H9 (cell line): ENCODE results near the gene PRMT7. TPM values are rescaled to one million over a fixed set of nuclear protein-coding genes. Genes with fewer than 3 reads are reported as not detected.

ENCODE experiments used
- DNase-seq: peaks from one replicate; pipeline ENCODE4 v3.0.0-alpha.2; 2017
- H2AFZ ChIP-seq: one replicate; pipeline ENCODE4 v1.6.1; 2013; ENCODE audit warnings: mild to moderate bottlenecking, low read length, control low read depth, moderate library complexity
- H2AK5ac ChIP-seq: 2 replicates; pipeline ENCODE4 v1.6.1; 2013; ENCODE audit warnings: low read length, control low read depth, mixed read lengths; ENCODE audit not compliant: insufficient read length
- H2BK120ac ChIP-seq: one replicate; pipeline ENCODE4 v1.6.1; 2013; ENCODE audit warnings: low read depth, mild to moderate bottlenecking, low read length, control low read depth, inconsistent platforms; ENCODE audit not compliant: poor library complexity, severe bottlenecking
- H2BK12ac ChIP-seq: 2 replicates; pipeline ENCODE4 v1.6.1; 2013; ENCODE audit warnings: low read length, control low read depth, mixed read lengths, low read depth; ENCODE audit not compliant: insufficient read length
- H2BK15ac ChIP-seq: 2 replicates; pipeline ENCODE4 v1.6.1; 2013; ENCODE audit warnings: low read depth, low read length, control low read depth
- H2BK20ac ChIP-seq: one replicate; pipeline ENCODE4 v1.6.1; 2013; ENCODE audit warnings: low read depth, mild to moderate bottlenecking, low read length, control low read depth, inconsistent platforms; ENCODE audit not compliant: poor library complexity, severe bottlenecking
- H2BK5ac ChIP-seq: 2 replicates; pipeline ENCODE4 v1.6.1; 2013; ENCODE audit warnings: low read length, control low read depth, mixed read lengths; ENCODE audit not compliant: insufficient read length
- H3K14ac ChIP-seq: 2 replicates; pipeline ENCODE4 v1.6.1; 2013; ENCODE audit warnings: low read length, control low read depth; ENCODE audit not compliant: insufficient read depth
- H3K18ac ChIP-seq: 2 replicates; pipeline ENCODE4 v1.6.1; 2013; ENCODE audit warnings: low read depth, mild to moderate bottlenecking, mixed read lengths, low read length, control low read depth; ENCODE audit not compliant: insufficient read length
- H3K23ac ChIP-seq: 2 replicates; pipeline ENCODE4 v1.6.1; 2013; ENCODE audit warnings: low read length, control low read depth, mixed read lengths, low read depth; ENCODE audit not compliant: insufficient read length
- H3K23me2 ChIP-seq: 2 replicates; pipeline ENCODE4 v1.6.1; 2013; ENCODE audit warnings: low read depth, mild to moderate bottlenecking, mixed read lengths, low read length, control low read depth; ENCODE audit not compliant: insufficient read length, poor library complexity, severe bottlenecking
- H3K27ac ChIP-seq: 2 replicates; pipeline ENCODE4 v1.5.1; 2013; ENCODE audit warnings: low read length, control low read depth, mixed read lengths, low read depth; ENCODE audit not compliant: insufficient read length
- H3K27me3 ChIP-seq: 2 replicates; pipeline ENCODE4 v1.6.1; 2013; ENCODE audit warnings: low read length, control low read depth, inconsistent platforms; ENCODE audit not compliant: insufficient read depth
- H3K4ac ChIP-seq: 2 replicates; pipeline ENCODE4 v1.6.1; 2013; ENCODE audit warnings: low read depth, mild to moderate bottlenecking, control low read depth, inconsistent platforms, low read length, moderate library complexity
- H3K4me1 ChIP-seq: 2 replicates; pipeline ENCODE4 v1.6.1; 2013; ENCODE audit warnings: low read length, control low read depth, inconsistent platforms; ENCODE audit not compliant: insufficient read depth
- H3K4me2 ChIP-seq: 2 replicates; pipeline ENCODE4 v1.6.1; 2013; ENCODE audit warnings: low read length, control low read depth, mixed read lengths; ENCODE audit not compliant: insufficient read length, insufficient read depth
- H3K56ac ChIP-seq: 2 replicates; pipeline ENCODE4 v1.6.1; 2013; ENCODE audit warnings: low read depth, mild to moderate bottlenecking, mixed read lengths, low read length, control low read depth; ENCODE audit not compliant: insufficient read length
- H3K79me1 ChIP-seq: 2 replicates; pipeline ENCODE4 v1.6.1; 2013; ENCODE audit warnings: low read depth, mild to moderate bottlenecking, moderate library complexity, low read length, control low read depth, inconsistent platforms; ENCODE audit not compliant: insufficient read depth, poor library complexity, severe bottlenecking
- H3K79me2 ChIP-seq: 2 replicates; pipeline ENCODE4 v1.6.1; 2013; ENCODE audit warnings: low read length, control low read depth, inconsistent platforms; ENCODE audit not compliant: insufficient read depth
- H3K9ac ChIP-seq: 2 replicates; pipeline ENCODE4 v1.6.1; 2013; ENCODE audit warnings: low read length, control low read depth, mixed read lengths; ENCODE audit not compliant: insufficient read length; ENCODE audit errors: extremely low read depth
- H3K9me3 ChIP-seq: one replicate; pipeline ENCODE4 v1.6.1; 2013; ENCODE audit warnings: low read depth, low read length, inconsistent platforms; ENCODE audit not compliant: control insufficient read depth
- H3T11ph ChIP-seq: one replicate; pipeline ENCODE4 v1.6.1; 2013; ENCODE audit warnings: mild to moderate bottlenecking, low read length, control low read depth, inconsistent platforms
- H4K20me1 ChIP-seq: one replicate; pipeline ENCODE4 v1.6.1; 2013; ENCODE audit not compliant: control insufficient read depth, insufficient read length, insufficient read depth
- H4K5ac ChIP-seq: 2 replicates; pipeline ENCODE4 v1.6.1; 2013; ENCODE audit warnings: low read depth, mild to moderate bottlenecking, mixed read lengths, low read length, control low read depth; ENCODE audit not compliant: insufficient read length
- H4K8ac ChIP-seq: replicated peaks from 2 replicates; pipeline ENCODE4 v1.6.1; 2013; ENCODE audit warnings: low read length, control low read depth, mixed read lengths, low read depth; ENCODE audit not compliant: insufficient read length
- H4K91ac ChIP-seq: 2 replicates; pipeline ENCODE4 v1.6.1; 2013; ENCODE audit warnings: low read depth, mild to moderate bottlenecking, moderate library complexity, mixed read lengths, low read length, control low read depth; ENCODE audit not compliant: insufficient read length
- H3K27ac Mint-ChIP-seq, 3 experiments: 2 replicates in 2 of 3; 3 replicates in 1 of 3; pipeline ENCODE4 v1.8.0; 2020 to 2021; ENCODE audit warnings: mixed read lengths in 3 of 3, mild to moderate bottlenecking in 1 of 3, moderate library complexity in 1 of 3
- H3K27me3 Mint-ChIP-seq: 2 replicates; pipeline ENCODE4 v1.8.0; 2021; ENCODE audit warnings: low read depth, mild to moderate bottlenecking, moderate library complexity, mixed read lengths
- H3K36me3 Mint-ChIP-seq, 3 experiments: 2 replicates in 2 of 3; 3 replicates in 1 of 3; pipeline ENCODE4 v1.8.0; 2020 to 2021; ENCODE audit warnings: low read depth in 3 of 3, mixed read lengths in 3 of 3; ENCODE audit not compliant: insufficient read depth in 1 of 3
- H3K4me1 Mint-ChIP-seq, 2 experiments: 2 replicates each; pipeline ENCODE4 v1.8.0; 2020; ENCODE audit warnings: mixed read lengths in 2 of 2
- H3K4me3 Mint-ChIP-seq, 2 experiments: 2 replicates in 1 of 2; 3 replicates in 1 of 2; pipeline ENCODE4 v1.8.0; 2020 to 2021; ENCODE audit warnings: mild to moderate bottlenecking in 2 of 2, mixed read lengths in 2 of 2, moderate library complexity in 1 of 2
- H3K9me3 Mint-ChIP-seq, 2 experiments: 2 replicates in 1 of 2; 3 replicates in 1 of 2; pipeline ENCODE4 v1.8.0; 2020; ENCODE audit warnings: mild to moderate bottlenecking in 2 of 2, mixed read lengths in 2 of 2, moderate library complexity in 1 of 2
- WGBS: extraction: QIAGEN DNeasy Blood & Tissue Kit; methylation state at CpG from one replicate; pipeline ENCODE4 v1.1.7; 2013; ENCODE audit warnings: missing lambda C conversion rate, low lambda C conversion rate, mixed read lengths; ENCODE audit not compliant: insufficient read length; ENCODE audit errors: extremely low coverage; 5-methylcytosine and 5-hydroxymethylcytosine counted together
- long read RNA-seq: library from polyadenylated mRNA; unstranded; transcript quantifications from one replicate; pipeline ENCODE4 v2.0.0, GENCODE V29; 2020
- total RNA-seq: library from RNA; stranded (reverse); gene quantifications from 2 replicates; pipeline ENCODE4 v1.2.1, GENCODE V29; 2021
- TF ChIP-seq, protein P1 (sequence below): fragments of 200-600 bp; sonication (generic); conservative IDR thresholded peaks from 3 replicates; pipeline ENCODE4 v1.8.0; 2021; ENCODE audit warnings: antibody characterized with exemption, mild to moderate bottlenecking

Gene PRMT7
- 56.6 and 57.8 TPM in 2 replicates for total RNA-seq
- long read RNA-seq, full-length matches to known transcripts, result 18 of 456 reads
- long read RNA-seq, partial matches to known transcripts, result 44 of 456 reads
- long read RNA-seq, other reads (novel, unspliced or antisense), result 394 of 456 reads

DNA sequence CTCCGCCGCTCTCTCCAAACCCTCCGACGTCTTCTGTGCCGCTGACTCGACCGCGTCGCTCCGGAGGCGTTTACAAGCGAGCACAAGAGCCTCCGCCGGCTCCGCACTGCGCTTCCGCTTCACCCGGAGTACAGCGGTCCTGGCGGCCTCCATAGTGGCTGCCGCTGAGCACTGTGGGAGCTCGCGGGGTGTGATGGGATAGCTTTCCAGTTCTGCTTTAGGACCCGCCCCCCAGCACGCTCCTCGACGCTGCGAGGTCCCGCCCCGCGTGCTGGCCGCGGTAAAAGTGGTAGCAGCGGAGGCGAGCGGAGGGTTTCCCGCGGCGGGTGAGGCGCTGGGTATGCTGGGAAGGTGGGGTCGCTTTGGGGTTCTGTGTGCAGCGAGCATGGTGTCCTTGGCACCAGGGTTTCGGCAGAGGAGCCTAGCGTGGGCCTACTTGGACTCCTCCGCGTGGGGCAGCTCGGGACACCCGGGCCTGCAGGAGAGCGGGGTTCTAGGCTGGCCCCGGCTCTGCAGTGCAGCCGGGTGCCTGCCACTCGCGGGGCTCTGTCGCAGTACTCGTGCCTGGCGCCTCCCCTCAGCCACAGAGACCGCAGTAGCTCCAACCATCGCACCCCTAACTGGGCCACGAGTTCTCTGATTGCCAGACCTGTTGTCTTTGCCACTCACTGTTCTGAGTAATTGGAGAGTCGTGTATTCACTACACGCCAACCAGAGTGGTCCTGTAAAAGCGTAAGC is at the start of gene PRMT7, which contains the start of gene SLC7A6OS:
Gene PRMT7 (plus strand): TSS at position 246 of the 738 bp plus-strand sequence. CDS start 4,961 bp downstream, outside the sequence.
Gene SLC7A6OS (minus strand): TSS at position 173 of the 738 bp plus-strand sequence. CDS start 20 bp downstream, at position 153.
- peak within 1 kb of the TSS; percentile 98 to 99 (median 98) for H3K27ac Mint-ChIP-seq
- peaks cover 16 to 19% of the 10 kb centered on the region in 2 experiments for H3K4me1 Mint-ChIP-seq
- peak within 1 kb of the TSS; percentile 98 for H3K4me2 ChIP-seq
- no peak within 1 kb of the TSS for H4K8ac ChIP-seq
- H3K9ac ChIP-seq, result peak within 1 kb of the TSS; percentile 87
- no peak within 1 kb of the TSS for H2BK120ac ChIP-seq
- no peak within 1 kb of the TSS for H2BK12ac ChIP-seq
- no peak within 1 kb of the TSS for H3K56ac ChIP-seq
- no peaks in the 10 kb centered on the region for H3K79me1 ChIP-seq
- H4K5ac ChIP-seq, result no peak within 1 kb of the TSS
- H3K27me3 Mint-ChIP-seq, result no peaks in the 10 kb centered on the region
- H4K91ac ChIP-seq, result no peak within 1 kb of the TSS
- H3K27ac ChIP-seq, result no peak within 1 kb of the TSS
- no peak within 1 kb of the TSS for H3T11ph ChIP-seq
- H2AK5ac ChIP-seq, result no peak within 1 kb of the TSS
- H2AFZ ChIP-seq, result no peak within 1 kb of the TSS
- no peaks in the 10 kb centered on the region for H3K9me3 Mint-ChIP-seq
- no peaks in the 10 kb centered on the region for H3K27me3 ChIP-seq
- TF ChIP-seq, protein P1, sequence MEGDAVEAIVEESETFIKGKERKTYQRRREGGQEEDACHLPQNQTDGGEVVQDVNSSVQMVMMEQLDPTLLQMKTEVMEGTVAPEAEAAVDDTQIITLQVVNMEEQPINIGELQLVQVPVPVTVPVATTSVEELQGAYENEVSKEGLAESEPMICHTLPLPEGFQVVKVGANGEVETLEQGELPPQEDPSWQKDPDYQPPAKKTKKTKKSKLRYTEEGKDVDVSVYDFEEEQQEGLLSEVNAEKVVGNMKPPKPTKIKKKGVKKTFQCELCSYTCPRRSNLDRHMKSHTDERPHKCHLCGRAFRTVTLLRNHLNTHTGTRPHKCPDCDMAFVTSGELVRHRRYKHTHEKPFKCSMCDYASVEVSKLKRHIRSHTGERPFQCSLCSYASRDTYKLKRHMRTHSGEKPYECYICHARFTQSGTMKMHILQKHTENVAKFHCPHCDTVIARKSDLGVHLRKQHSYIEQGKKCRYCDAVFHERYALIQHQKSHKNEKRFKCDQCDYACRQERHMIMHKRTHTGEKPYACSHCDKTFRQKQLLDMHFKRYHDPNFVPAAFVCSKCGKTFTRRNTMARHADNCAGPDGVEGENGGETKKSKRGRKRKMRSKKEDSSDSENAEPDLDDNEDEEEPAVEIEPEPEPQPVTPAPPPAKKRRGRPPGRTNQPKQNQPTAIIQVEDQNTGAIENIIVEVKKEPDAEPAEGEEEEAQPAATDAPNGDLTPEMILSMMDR, result no peak
- H3K23me2 ChIP-seq, result peaks cover 15% of the 10 kb centered on the region
- H3K23ac ChIP-seq, result no peak within 1 kb of the TSS
- peak within 1 kb of the TSS; percentile 94 to 98 for H3K4me3 Mint-ChIP-seq
- H3K18ac ChIP-seq, result peak within 1 kb of the TSS; percentile 22
- no peaks in the 10 kb centered on the region for H4K20me1 ChIP-seq
- H3K36me3 Mint-ChIP-seq, result peaks cover 12 to 34% (median 34%) of the 10 kb centered on the region in 3 experiments; a peak in 6 of 7 replicates
- no peak within 1 kb of the TSS for H3K4ac ChIP-seq
- no peak within 1 kb of the TSS for H2BK15ac ChIP-seq
- peaks cover 2% of the 10 kb centered on the region; the same call in 1 of the 2 replicates for H3K4me1 ChIP-seq
- H2BK20ac ChIP-seq, result no peak within 1 kb of the TSS
- H3K9me3 ChIP-seq, result no peaks in the 10 kb centered on the region
- peak within 1 kb of the TSS; percentile 88 for H3K14ac ChIP-seq
- WGBS, result no CpG with 5 or more reads among the region's 62 CpGs
- H3K79me2 ChIP-seq, result peaks cover 2% of the 10 kb centered on the region; the same call in 1 of the 2 replicates
- H2BK5ac ChIP-seq, result no peak within 1 kb of the TSS
- DNase-seq, result peak; percentile 93
